DND-41 (cell line): ENCODE results near the gene ZCCHC24.

Experiments
- EZH2 ChIP-seq: IDR thresholded peaks from 3 replicates; pipeline ENCODE4 v1.6.1; 2012; ENCODE audit warnings: borderline replicate concordance, low read depth, mild to moderate bottlenecking, moderate library complexity, low read length, inconsistent platforms; ENCODE audit not compliant: severe bottlenecking
- TF ChIP-seq, protein P1 (sequence below): IDR thresholded peaks from 2 replicates; pipeline ENCODE4 v1.5.1; 2012; ENCODE audit warnings: borderline replicate concordance, low read length, moderate library complexity, mild to moderate bottlenecking; ENCODE audit not compliant: poor library complexity, severe bottlenecking; ENCODE audit errors: extremely low read depth

DNA sequence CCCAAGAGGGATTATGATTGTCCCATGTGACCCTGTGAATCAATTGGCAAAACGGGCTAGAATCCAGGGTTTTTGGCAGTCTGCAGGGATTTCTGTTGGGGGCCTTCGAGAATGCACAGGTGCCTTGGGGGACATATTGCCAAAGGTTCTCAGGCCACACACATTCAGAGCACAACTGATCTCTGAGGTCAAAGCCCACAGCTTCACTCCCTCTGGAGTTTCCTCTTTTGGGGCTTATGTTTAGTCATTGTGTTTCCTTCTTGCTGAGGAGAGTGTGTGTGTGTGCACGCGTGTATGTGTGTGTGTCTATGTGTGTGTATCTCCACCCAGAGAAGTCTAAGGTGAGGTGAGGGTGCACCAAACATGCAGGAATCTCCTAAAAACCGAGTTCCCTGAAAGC lies 89.3 kb downstream of the ZCCHC24 start:
- TF ChIP-seq, protein P1, sequence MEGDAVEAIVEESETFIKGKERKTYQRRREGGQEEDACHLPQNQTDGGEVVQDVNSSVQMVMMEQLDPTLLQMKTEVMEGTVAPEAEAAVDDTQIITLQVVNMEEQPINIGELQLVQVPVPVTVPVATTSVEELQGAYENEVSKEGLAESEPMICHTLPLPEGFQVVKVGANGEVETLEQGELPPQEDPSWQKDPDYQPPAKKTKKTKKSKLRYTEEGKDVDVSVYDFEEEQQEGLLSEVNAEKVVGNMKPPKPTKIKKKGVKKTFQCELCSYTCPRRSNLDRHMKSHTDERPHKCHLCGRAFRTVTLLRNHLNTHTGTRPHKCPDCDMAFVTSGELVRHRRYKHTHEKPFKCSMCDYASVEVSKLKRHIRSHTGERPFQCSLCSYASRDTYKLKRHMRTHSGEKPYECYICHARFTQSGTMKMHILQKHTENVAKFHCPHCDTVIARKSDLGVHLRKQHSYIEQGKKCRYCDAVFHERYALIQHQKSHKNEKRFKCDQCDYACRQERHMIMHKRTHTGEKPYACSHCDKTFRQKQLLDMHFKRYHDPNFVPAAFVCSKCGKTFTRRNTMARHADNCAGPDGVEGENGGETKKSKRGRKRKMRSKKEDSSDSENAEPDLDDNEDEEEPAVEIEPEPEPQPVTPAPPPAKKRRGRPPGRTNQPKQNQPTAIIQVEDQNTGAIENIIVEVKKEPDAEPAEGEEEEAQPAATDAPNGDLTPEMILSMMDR, result no peak
- no peak for TF ChIP-seq EZH2
